Activated CD8-positive, alpha-beta memory T cell treated with anti-CD3 and anti-CD28 coated beads, Interleukin-2, amount 50 U/mL, for 24 hours (primary cell): ENCODE results near the gene SELL.
"Not testable (repeated sequence)": the region's sequence is repeated elsewhere in the genome, so short reads cannot be mapped to it uniquely, and the experiment has no call there.

Experiments
- DNase-seq: peaks from one replicate; pipeline ENCODE4 v3.0.0-alpha.2; 2020; ENCODE audit errors: extremely low read depth

SELL gene

DNA sequence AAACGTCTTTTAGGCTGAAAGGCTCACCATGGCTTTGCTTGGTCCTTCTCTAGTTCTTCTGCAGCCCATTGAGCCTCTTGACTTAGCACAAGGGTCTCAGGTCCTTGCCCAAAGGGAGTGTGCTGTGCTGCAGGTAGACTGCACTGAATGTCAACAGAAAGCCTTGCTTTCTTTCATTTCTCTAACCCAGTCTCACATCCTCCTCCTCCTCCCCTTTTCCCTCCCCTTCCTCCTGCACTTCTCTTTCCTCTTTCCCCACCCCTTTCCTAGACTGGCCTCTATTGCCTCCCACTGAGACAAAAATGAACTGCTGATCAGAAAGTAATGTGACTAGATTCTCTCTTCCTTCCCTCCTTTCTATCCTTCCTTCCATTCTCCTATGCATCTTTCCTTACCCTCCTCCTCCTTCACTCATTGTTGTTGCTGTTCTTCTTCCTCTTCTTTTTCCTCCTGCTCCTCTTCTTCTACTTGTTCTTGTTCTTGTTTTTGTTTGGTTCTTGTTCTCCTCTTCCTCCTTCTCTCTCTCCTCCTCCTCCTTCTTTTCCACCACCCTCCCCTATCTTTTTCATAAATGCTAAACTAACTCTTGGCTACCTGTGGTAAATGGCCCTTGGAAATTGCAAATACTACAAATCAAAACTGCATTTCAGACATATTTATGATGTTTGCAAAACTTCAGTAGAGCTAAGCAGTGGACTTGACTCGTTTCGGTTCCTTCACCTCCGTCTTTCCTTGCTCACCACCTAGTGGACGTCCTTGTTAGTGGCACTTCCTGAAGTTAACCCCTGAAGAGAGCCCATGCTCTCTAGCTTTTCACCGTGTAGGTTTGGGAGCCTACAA is at the start of gene SELL:
TSS of gene SELL (minus strand) at position 152 of the 840 bp plus-strand sequence. CDS start at position 30, 122 bp downstream.
- no peak for DNase-seq

- DNase-seq: no peak
These were observed 47.6 kb upstream of the SELL start for GRCh38 chr1:169759038-169759437.

- no peak for DNase-seq
These were observed 42.1 kb upstream of the SELL start for GRCh38 chr1:169753549-169753948.

GRCh38 chr1:169750041-169750440 is 38.6 kb upstream of the SELL start:
- no peak for DNase-seq

- no peak for DNase-seq
These were observed 35.1 kb upstream of the SELL start for GRCh38 chr1:169746550-169746949.

- no peak for DNase-seq
These were observed 33.8 kb upstream of the SELL start for GRCh38 chr1:169745015-169745861.

DNA sequence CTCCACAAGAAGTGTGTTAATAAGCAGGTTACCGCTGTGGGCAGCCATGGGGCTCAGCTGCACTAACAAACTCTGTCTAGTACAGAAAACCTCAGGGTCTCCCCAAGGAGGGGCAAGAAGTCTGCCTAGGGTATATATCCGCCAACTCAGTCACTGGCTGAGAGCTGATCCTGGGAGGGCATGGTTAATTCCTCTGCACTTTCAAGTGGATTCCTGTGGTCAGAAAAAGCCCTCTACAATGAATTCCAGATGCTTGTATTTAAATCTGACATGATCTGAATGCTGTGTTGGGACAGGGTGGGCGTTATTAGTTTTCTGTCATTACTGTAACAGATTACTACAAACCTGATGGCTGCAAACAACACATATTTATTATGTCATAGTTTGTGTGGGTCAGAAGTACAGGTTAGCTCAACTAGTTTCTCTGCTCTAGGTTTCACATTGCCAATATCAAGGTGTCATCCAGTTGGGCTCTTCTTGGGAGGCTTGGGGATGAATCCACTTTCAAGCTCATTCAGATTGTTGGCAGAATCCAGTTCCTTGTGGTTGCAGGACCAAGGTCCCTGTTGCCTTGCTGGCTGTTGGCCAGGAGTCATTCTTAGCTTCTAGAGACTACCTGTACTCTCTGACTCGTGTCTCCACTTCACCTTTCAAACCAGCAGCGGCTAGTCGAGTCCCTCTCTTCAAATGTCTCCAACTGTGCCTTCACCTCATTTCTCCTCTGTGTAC is 30.4 kb upstream of the SELL start:
- no peak for DNase-seq

GRCh38 chr1:169739980-169740379 is 28.6 kb upstream of the SELL start:
- DNase-seq: no peak

DNA sequence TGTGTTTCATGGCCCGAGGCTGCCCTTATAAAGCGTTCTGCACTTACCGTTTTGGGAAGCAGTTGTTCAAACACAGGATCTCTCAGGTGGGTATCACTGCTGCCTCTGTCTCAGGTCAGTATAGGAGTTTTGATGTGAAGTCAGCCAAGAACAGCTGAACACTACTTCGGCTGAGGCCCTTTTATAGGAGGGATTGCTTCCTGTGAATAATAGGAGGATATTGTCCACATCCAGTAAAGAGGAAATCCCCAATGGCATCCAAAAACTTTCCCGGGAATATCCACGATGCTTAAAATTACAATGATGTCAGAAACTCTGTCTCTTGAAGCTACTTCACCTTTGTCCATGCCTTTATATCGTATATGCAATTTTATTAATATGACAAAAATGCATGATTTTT is 22.5 kb upstream of the SELL start, which contains the start of gene SELE:
TSS of gene SELE (minus strand) at position 156 of the 400 bp plus-strand sequence. CDS start 467 bp downstream, outside the sequence.
- DNase-seq: no peak

DNA sequence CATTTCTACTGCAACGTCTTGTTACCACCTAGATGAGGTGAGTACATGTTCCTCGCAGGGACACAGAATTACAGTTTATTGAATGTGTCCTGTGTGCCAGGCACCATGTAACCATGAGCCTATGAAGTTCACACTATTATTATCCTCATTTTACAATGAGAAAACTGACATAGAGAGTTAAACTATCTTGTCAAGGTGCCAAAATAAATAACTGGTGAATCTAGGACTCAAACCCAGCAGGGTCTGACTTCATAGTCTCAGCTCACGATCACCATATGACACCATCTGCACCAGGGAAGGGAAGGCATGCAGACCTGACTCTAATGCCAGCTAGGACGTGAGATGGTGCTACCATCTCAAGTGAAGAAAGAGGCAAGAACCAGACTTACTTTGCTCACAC is 20.0 kb upstream of the SELL start:
- no peak for DNase-seq

DNA sequence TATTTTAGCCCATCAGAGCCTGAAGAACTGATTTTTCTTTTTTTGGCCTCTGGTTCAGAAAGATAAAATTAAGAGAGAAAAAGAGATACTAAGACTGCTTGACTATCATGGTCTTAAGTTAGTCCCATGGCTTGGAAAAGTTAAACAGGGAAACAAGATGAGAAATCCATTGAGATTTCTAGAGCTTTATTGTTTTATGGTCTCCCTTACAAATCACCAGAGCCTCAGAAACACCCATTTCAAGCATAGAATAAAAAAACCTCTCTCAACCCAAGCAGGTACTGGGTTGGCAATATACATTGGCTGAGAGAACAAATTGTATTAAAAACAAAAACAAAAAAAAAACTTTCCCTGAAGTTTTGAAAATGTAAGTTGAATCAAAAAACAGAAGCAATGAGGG is 18.6 kb upstream of the SELL start:
- no peak for DNase-seq

DNA sequence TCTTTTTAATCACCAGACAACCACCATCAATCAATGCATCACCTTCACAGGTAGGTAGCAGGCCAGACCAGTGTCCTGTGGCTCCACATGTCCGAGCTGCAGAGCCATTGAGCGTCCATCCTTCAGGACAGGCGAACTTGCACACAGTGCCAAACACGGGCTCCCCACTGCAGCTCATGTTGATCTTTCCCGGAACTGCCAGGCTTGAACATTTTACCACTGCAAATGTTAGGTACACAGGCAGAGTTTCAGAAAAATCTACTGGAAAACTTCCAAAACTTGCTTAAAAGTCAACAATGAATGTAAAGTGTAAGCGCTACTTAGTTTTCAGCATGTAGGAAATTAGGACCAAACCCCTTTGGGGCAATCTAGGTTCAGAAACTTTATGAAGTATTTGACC is 15.9 kb upstream of the SELL start:
- no peak for DNase-seq

- DNase-seq: no peak
These were observed 15.4 kb upstream of the SELL start for GRCh38 chr1:169726851-169727250.

GRCh38 chr1:169725930-169726329 is 14.5 kb upstream of the SELL start:
- DNase-seq: no peak

DNA sequence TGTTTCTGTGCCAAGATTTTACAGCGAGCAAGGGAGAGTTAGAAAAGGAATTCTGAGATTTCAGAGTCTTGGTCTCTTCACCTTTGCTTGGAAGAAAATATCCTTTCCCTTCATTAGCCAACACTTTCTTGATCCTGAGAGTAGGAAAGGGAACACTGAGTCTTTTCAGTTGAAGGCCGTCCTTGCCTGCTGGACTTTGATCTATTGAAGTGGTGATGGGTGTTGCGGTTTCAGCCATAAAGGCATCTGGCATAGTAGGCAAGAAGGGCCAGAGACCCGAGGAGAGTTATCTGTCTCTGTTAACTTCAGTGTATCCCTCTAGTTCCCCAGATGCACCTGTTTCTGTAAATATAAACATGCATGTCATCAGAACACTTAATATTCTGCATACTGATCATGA is 12.7 kb upstream of the SELL start:
- DNase-seq: no peak

GRCh38 chr1:169723763-169724162 is 12.3 kb upstream of the SELL start:
- no peak for DNase-seq

DNA sequence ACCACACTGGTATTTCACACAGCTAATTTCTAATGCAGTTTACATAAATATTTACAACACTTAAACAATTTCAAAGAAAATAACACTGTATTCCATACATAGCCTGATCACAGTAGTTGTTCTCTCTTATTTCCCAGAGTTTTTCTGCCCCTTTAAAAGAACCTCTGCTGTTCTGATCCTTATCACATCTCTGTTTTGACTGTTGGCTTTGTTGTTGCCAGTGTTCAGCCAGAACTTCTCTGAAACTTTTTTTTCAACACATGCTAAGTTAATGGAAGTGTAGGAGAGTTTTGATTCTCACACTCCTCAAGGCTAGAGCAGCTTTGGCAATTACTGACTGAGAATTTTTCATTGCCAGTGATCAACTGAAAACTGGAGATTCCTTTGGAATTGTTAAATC is 11.4 kb upstream of the SELL start:
- DNase-seq: no peak

DNA sequence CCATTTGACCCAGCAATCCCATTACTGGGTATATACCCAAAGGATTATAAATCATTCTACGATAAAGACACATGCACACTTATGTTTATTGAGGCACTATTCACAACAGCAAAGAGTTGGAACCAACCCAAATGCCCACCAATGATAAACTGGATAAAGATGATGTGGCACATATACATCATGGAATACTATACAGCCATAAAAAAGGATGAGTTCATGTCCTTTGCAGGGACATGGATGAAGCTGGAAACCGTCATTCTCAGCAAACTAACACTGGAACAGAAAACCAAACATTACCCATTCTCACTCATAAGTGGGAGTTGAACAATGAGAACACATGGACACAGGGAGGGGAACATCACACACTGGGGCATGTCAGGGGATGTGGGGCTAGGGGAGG is 3.7 kb upstream of the SELL start:
- not testable (repeated sequence) for DNase-seq

GRCh38 chr1:169713090-169713489 is 1.7 kb upstream of the SELL start:
- DNase-seq: not testable (repeated sequence)

DNA sequence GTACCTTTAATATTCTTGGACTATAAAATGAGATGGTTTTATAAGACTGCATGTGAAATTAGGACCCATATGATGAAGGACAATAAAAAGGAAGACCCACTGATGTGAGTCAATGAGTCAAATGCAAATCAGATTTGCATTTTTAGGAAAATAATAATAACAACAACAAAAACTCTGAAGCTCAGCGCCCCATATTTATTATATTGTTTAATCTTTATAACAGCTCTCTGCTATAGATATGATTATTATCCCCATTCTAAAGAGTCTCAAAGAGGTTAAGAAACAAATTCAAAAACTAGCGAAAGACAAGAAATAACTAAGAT is 850 bp upstream of the SELL start:
- no peak for DNase-seq

DNA sequence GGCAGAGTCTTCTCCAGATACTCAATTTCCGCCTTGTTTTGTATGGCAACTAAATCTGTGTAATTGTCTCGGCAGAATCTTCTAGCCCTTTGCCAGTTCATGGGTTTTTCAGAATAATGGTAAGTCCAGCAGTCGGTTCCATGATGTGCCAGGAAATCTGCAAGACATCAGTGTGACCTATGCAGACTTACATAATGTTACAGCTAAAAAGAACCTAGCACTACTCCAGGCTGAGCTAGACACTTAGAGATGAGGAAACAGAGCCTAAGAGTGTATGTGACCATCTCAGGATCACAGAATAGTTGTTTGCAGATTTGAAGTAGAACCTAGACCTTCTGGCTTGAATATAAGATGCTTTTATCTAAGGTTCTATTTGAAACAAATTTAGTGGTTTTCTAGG is 2.8 kb downstream of the SELL start:
- no peak for DNase-seq

DNA sequence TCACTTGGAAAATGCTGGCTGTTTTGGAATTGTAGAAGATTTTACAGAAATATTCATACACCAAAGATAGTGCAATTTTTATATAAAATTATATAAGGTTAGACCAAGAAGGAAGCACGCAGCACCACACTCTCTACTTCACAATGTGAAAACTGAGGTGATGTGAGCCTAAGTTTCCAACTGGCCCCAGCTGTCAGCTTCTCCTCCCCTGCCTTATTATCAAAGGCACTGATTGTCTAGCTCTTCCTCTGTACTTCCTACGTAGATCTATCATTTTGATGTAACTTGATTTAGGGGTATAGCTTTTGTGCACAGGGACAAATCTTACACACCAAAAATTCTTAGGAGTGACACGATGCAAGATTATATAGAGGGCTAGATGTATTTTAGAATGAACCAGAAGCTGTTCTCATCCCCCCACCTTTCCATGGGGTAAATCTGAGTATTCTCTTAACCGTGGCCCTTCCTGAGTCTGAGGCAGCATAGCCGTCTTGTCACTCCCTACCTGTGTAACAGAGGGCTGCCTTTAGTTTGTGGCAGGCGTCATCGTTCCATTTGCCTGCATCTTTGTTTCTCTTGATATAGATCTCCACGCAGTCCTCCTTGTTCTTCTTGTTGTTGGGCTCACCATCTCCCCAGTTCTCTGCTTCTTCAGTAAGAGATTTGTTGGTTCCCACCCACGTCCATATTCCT is 3.4 kb downstream of the SELL start:
- DNase-seq: no peak
